Activated CD4-positive, alpha-beta T cell treated with anti-CD3 and anti-CD28 coated beads, Interleukin-10, Interleukin-2, amounts not matched to agents 100 ng/mL and 50 ng/mL, durations not matched to agents 16 hours and 8 hours (primary cell): ENCODE measurements around the gene TOMT.

ENCODE experiments used
- DNase-seq: peaks from one replicate; pipeline ENCODE4 v3.0.0-alpha.2; 2020

TOMT gene

DNA sequence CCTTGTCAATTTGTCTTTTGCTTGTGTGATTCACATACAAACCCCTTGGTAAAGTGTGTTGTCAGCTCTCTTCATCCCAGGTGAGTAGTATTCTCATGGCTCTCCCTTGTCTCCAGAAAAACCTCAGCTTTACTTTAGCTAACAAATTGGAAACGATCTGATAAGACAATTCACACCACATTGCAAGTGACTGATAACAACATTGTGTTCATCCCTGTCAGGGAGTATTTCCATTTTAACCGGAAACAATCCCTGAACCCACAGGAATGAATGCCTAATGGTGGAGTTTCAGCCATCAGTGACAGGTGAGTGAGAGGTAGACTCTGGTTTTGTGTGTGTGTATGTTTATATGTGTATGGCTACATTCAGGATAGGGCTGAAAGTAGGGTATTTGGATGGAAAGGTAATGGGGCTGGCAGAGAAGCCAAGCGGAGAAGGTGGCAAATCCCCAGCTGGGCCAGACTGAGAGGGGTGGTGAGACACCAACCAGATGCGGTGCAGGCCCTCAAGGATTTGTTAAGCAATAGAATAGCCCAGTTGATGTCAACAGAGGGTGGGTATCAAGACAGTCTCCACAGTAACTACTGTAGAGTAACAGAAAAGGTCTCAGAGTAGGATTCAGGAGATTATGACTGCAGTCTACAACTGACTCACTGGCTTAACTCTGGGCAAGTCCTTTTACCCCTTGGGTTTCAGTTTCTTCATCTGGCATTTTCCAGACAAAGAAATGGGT lies 17.5 kb upstream of the TOMT start:
- DNase-seq, result no peak

DNA sequence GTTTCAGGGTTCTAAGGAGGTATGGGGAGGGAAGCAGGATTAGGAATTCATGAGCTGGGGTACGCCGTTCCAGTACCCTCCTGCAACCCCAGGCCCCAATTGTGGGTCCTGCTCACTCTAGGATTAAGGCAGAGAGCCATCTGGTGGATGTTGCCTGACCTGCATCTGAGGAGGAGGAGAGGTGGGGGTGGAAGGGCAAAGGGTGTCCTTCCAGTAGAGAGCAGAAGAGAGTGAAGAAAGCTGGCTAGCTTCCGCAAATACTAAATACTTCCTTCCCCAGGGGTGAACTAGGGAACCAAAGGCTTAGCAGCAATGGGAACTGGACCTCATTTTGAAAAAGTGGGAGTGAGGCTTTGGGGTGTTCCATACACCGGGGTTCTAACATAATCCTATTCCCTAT lies 14.4 kb upstream of the TOMT start:
- peak; percentile 58 for DNase-seq

GRCh38 chr11:72098741-72099140 lies 7.0 kb upstream of the TOMT start:
- no peak for DNase-seq

- no peak for DNase-seq
Observed at GRCh38 chr11:72100009-72100408, 5.7 kb upstream of the TOMT start.

DNA sequence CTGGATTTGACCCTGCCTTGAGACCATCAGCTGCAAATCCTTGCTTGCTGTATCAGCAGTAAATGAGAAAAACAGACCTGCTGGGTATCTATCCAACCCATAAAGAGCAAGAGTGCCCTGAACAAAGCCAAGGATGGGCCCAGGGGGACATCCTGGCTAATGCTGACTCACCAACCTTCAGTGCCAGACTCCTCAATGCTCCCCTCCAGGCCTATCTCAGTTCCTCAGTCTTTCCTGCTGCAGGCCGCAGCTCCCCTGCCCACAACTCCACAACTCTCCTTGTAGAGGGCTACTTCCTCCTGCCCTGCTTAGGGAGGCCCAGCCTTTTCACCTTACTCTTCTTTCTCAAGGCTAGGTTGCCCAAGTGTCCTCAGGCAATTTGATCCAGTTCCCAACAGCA lies 5.3 kb upstream of the TOMT start:
- no peak for DNase-seq

DNA sequence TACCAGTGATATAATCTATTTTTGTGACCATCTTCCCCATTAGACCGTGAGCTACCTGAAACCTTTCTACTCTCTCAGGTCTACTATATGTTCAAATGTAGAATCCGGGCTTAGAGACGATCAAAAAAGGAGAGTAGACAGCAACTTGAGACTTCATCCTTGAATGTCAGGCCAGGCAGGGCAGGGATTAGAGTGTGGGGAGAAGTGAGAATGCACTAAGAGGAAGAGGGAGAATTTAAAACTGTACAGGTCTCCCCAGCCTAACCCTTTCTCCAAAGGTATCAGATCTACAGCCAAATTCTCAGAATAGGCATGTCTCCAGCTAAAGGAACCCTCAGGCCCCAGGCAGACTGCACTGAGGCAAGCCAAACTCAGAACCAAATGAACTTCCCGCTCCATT lies 3.6 kb upstream of the TOMT start:
- no peak for DNase-seq

DNA sequence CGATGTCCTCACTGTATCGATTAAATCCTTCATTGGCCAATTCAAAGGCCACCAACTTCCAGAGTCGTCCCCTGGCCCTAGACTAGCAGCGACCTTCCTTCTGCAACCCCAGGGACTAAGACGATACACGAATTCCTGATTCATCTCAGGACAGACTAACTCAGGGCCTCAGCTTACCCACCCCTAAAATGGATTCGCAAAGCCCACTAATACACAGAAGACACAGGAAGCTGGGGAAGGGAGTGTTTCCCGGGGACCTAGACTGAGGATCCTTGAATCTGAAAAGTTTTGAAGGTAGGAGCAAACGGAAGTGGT lies 3.1 kb upstream of the TOMT start:
- no peak for DNase-seq

DNA sequence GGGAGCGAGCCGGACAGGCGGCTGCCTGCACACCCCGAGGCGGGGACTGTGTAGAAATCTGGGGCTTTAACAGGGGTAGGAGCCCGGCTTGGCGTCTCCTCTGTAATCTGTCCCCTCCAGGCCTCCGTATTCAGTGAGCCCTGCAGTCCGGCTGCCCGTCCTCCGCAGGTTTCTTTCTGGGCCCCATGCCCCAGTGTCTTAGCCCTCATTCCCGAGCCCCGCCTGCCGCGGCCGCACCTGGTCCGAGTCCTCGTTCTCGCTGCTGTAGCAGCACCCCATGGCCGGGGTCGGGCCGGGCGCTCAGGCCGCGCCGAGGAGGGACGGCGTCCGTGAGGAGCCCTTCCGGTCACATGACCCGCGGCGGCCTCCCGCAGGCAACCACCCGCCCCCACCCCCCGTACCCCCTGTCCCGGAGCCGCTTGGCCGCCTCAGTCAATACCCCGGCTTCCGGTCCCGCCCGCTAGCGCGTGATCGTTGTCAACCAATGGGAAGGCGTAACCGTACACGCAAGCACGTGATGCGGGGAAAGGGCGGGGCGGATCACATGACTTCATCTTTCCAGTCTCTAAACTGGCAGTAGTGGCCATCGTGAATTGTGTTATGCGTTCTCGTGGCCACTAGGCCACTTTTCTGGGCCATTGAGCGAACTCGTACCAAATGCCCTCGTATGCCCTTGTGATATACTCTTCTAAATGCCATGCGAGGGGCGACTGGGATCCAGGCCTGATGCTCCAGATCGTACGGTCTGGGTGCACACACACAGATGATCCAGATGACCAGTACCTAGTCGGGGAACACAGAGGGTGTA lies 2.6 kb upstream of the TOMT start, which contains the start of gene LAMTOR1:
Gene LAMTOR1 (minus strand): TSS at position 352 of the 808 bp plus-strand sequence. CDS start 73 bp downstream, at position 279.
- DNase-seq, result peak; percentile 99

- DNase-seq, result no peak
Observed at GRCh38 chr11:72103754-72104167, 2.0 kb upstream of the TOMT start.

DNA sequence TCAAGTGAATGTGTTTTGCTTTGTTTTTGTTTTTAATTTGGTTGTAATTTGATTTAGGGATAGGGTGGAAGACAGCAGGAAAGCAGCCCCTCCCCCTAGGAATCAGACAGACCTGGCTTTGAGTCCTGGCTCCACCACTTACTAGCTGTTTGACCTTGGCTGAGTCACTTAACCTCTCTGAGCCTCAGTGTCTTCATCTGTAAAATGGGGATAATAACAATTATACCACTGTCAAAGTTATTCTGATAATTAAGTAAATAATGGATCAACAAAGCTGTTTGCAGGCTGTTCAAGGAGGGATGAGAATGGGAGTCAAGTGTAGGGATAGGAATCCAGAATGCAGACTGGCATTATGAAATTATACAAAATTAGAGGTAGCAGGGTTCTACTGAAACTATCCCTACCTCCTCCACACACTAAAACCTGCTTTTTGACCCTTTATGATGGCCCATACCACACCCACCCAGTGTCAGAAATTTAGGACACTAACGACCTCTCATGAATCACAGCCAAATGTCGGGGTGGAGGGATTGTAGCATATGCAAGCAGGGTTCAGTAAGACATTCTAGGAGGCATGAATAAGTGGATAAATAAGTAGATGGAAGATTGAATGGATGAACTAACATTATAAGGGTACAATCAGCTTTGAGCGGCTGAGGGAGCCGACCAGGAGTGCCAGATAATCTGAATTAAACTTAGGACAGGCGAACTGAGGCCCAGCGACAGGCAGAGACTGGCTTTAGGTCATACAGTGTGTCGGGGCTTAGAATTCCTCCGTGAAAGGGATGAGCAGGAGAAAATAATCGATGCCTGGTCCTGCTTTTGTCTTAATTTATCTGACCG lies 5.8 kb downstream of the TOMT start:
- DNase-seq, result no peak

GRCh38 chr11:72112143-72112977 lies 6.6 kb downstream of the TOMT start, which contains the start of gene ANAPC15:
Gene ANAPC15 (minus strand): TSS chr11:72112695. CDS start chr11:72111276, 1,419 bp downstream.
- peak; percentile 99 for DNase-seq

DNA sequence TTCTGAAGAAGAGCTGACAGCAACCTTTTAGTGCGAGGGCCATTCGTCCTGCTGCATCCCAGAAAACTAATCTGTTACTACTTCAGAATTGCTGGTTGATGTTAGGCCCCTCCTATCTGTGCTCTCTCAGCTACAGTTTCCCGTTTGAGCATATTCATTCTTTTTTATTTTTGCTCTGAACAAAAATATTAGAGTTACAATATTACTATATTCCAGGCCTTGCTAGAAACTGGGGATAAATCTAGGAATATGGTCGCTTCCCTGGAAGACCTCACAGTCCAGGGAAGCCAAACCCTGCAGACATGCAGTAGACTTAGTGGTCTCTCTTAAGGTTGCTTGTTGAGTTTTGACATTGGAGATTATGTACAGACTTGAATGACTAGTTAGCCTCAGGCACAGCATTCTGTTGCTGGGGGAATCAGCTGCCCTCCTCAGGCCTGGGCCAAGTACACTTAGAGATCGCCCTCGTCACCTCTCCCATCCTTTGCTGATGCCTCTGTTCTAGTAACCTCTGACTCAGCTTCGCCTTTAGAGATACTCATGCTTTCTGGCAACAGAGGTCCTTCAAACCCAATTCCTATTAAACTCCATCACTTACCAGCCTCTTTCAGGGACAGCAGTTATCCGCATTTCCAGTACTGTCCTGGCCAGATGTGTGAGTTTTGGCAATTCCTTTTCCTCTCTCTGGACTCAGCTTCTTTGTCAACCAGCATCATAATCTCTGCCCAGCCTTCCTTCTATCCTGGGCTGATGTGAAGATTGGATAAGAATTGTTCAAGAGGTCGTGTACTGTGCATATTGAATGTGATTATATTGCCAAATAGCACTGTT lies 7.5 kb downstream of the TOMT start:
- DNase-seq, result no peak

GRCh38 chr11:72114570-72114969 lies 8.8 kb downstream of the TOMT start:
- no peak for DNase-seq

- no peak for DNase-seq
Observed at GRCh38 chr11:72116019-72116755, 10.5 kb downstream of the TOMT start.

- no peak for DNase-seq
Observed at GRCh38 chr11:72119198-72119597, 13.5 kb downstream of the TOMT start.

DNA sequence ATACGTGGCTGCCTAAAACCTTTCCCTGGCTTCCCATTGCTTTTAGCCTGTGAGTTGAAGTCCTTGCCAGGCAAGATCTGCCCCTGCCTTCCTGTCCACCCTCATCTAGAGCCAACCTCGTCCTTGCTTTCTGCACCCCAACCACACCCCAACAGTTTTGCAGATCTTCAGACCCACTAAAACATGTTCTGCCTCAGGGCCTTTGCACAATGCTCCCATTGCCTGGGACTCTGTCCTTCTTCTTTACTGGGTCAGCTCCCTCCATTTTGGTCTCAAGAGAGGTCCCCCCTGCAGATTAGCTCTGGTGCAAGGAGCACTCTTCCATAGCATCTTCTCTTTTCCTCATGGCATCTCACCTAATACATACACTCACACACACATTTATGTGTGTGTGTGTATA lies 15.2 kb downstream of the TOMT start:
- DNase-seq, result no peak

GRCh38 chr11:72122607-72123006 lies 16.9 kb downstream of the TOMT start:
- DNase-seq, result no peak

DNA sequence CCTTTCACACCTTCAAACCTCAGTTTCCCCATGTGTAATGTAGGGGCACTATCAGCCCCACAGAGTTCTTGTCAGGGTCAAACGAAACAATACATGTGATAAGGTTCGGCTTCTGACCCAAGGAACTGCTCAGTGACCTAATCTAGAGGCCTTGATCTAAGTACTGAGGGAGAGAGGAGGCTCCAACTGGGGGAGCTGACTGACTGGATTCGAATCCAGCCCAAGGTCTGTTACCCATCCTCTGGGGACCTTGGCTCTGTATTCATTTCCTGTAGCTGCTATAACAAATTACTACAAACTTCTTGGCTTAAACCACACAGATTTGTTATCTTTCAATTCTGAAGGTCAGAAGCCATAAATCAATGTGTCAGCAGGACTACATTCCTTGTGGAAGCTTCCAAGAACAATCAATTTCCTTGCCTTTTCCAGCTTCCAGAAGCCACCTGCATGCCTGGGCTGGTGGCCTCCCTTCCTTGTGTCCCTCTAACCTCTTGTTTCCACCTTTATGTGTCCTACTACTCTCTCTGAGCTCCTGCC lies 17.5 kb downstream of the TOMT start:
- DNase-seq, result no peak

GRCh38 chr11:72124046-72124445 lies 18.3 kb downstream of the TOMT start:
- no peak for DNase-seq

GRCh38 chr11:72125956-72126355 lies 20.2 kb downstream of the TOMT start:
- no peak for DNase-seq
